ENCODE measurements around the gene NUP37.

Gene NUP37

DNA sequence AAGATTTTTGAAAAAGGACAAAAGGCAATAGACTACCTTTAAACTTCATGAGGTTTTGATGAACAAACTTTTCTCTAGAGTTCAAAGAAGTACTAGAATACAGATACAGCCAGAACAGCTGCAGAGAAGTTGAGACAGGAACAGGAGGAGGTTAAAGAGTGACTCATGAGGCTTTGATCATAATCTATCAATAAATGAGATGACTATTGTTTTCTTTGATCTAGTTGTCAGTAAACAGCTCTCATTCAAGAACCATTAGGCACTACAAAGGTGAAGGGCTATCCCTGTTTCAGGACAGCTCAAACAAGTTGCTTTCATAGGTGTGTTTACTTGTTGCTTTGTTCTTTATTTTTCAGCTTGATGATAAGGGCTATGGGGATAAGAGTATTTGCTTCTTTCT is 60.6 kb downstream of the NUP37 start:
- DNase-seq (ENCODE audit: low read depth) = no peak
- TF ChIP-seq, protein P1, sequence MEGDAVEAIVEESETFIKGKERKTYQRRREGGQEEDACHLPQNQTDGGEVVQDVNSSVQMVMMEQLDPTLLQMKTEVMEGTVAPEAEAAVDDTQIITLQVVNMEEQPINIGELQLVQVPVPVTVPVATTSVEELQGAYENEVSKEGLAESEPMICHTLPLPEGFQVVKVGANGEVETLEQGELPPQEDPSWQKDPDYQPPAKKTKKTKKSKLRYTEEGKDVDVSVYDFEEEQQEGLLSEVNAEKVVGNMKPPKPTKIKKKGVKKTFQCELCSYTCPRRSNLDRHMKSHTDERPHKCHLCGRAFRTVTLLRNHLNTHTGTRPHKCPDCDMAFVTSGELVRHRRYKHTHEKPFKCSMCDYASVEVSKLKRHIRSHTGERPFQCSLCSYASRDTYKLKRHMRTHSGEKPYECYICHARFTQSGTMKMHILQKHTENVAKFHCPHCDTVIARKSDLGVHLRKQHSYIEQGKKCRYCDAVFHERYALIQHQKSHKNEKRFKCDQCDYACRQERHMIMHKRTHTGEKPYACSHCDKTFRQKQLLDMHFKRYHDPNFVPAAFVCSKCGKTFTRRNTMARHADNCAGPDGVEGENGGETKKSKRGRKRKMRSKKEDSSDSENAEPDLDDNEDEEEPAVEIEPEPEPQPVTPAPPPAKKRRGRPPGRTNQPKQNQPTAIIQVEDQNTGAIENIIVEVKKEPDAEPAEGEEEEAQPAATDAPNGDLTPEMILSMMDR (conservative IDR thresholded peaks at IDR 0.05; ENCODE audit: low read length) = no peak
- no peak overlapping the region for H3K4me3 ChIP-seq (ENCODE audit: low read length)

- no peak for DNase-seq (ENCODE audit: low read depth)
- no peak overlapping the region for H3K4me3 ChIP-seq (ENCODE audit: low read length)
- TF ChIP-seq, protein P1 (conservative IDR thresholded peaks at IDR 0.05; ENCODE audit: low read length) = no peak
These were observed 65.6 kb downstream of the NUP37 start for GRCh38 chr12:102054345-102054744.

- no peak overlapping the region for H3K4me3 ChIP-seq (ENCODE audit: low read length)
- no peak for DNase-seq (ENCODE audit: low read depth)
- TF ChIP-seq, protein P1 (conservative IDR thresholded peaks at IDR 0.05; ENCODE audit: low read length) = no peak
These were observed 66.9 kb downstream of the NUP37 start for GRCh38 chr12:102053062-102053349.

- no peak overlapping the region for H3K4me3 ChIP-seq (ENCODE audit: low read length)
- TF ChIP-seq, protein P1 (conservative IDR thresholded peaks at IDR 0.05; ENCODE audit: low read length) = no peak
- no peak for DNase-seq (ENCODE audit: low read depth)
These were observed 67.5 kb downstream of the NUP37 start for GRCh38 chr12:102052192-102053061.

- TF ChIP-seq, protein P1 (conservative IDR thresholded peaks at IDR 0.05; ENCODE audit: low read length) = no peak
These were observed 68.4 kb downstream of the NUP37 start for GRCh38 chr12:102051431-102051965.

GRCh38 chr12:102050660-102051430 is 69.1 kb downstream of the NUP37 start:
- TF ChIP-seq, protein P1 (conservative IDR thresholded peaks at IDR 0.05; ENCODE audit: low read length) = no peak
- H3K4me3 ChIP-seq (ENCODE audit: low read length) = no peak overlapping the region
- DNase-seq (ENCODE audit: low read depth) = no peak

More at GRCh38 chr12:102051431-102051965, 68.4 kb downstream of the NUP37 start:
- DNase-seq (ENCODE audit: low read depth) = no peak
- no peak overlapping the region for H3K4me3 ChIP-seq (ENCODE audit: low read length)
